Adipose tissue (tissue), 3 donors: ENCODE measurements around the gene RUBCNL. TPM values are rescaled to one million over a fixed set of nuclear protein-coding genes. Genes with fewer than 3 reads are reported as not detected.

Experiments used
- polyA plus RNA-seq, 3 donors: library from polyadenylated mRNA; stranded (reverse); fragments of 200-250 nt; gene quantifications; one replicate each; pipeline ENCODE4 v1.2.3, GENCODE V29; 2013
- donor health status: healthy with polysubstance abuse.
- donor health status: Bipolar disorder and iron deficiency.
- donor health status: healthy.

Gene RUBCNL
- polyA plus RNA-seq, 3 donors, result 0.35 to 3.0 (median 3.0) TPM

Other genes with a start within 250 kb of the RUBCNL start
- 10 to 100 TPM in 2 of 3 donors, 1 to 10 TPM in 1; 7.3 to 66.6 (median 42.7) TPM for gene LCP1, start 205.1 kb downstream of the RUBCNL start, polyA plus RNA-seq
- under 1 TPM in 2 of 3 donors, not detected in 1; 0.04 to 0.34 TPM for gene LRRC63, start 175.3 kb downstream of the RUBCNL start, polyA plus RNA-seq
- 10 to 100 TPM in 1 of 3 donors, 1 to 10 TPM in 2; 2.1 to 10.8 (median 6.5) TPM for gene LRCH1, start 165.9 kb upstream of the RUBCNL start, polyA plus RNA-seq